HCT116 (cell line): ENCODE results near the gene SPPL2B. TPM values are rescaled to one million over a fixed set of nuclear protein-coding genes. Genes with fewer than 3 reads are reported as not detected.

Experiments used
- ATAC-seq: fragments of 200-7000 bp; cut with Tn5 transposase; 2 replicates; pipeline ENCODE4 v1.9.1; 2020; ENCODE audit warnings: mild to moderate bottlenecking, moderate library complexity
- BruUV-seq: library from RNA; stranded (reverse); fragments of 400-500 nt; replicated peaks from 2 replicates; lab custom pipeline; 2021; lab: Mats Ljungman, UMichigan
- CTCF ChIA-PET: fragments of 300-600 bp; sonication (Branson Sonifier 250); formaldehyde crosslinking; loops from one replicate; lab custom pipeline; 2021; ENCODE audit warnings: antibody characterized with exemption; lab: Charles Lee
- POLR2A ChIA-PET: fragments of 300-600, 350-600 bp; sonication (Branson Sonifier 250); formaldehyde crosslinking; loops from one replicate; lab custom pipeline; 2021; ENCODE audit warnings: antibody characterized with exemption; lab: Charles Lee
- RAD21 ChIA-PET, 2 experiments: fragments of 300-600 bp; sonication (Branson Sonifier 250); formaldehyde crosslinking; loops; one replicate each; lab custom pipeline; 2023; ENCODE audit warnings: low total read pairs in 2 of 2; ENCODE audit not compliant: uncharacterized antibody in 2 of 2, unreplicated experiment in 2 of 2, low non-redundant PET in 1 of 2; lab: Charles Lee
- DNase-seq: peaks from one replicate; pipeline ENCODE4 v3.0.0-alpha.2; 2010; ENCODE audit warnings: low read depth, low spot score
- H2AFZ ChIP-seq: fragments of 200-600 bp; shearing (Covaris generic), sonication (generic); 2 replicates; pipeline ENCODE4 v1.6.1; 2017; ENCODE audit warnings: low read depth, mixed run types, mixed read lengths, antibody characterized with exemption, low read length; ENCODE audit not compliant: poor library complexity, severe bottlenecking
- H3K27ac ChIP-seq: 2 replicates; pipeline ENCODE4 v1.5.1; 2012; ENCODE audit warnings: low read depth, low read length
- H3K27me3 ChIP-seq: fragments of 200-600 bp; sonication (generic); 2 replicates; pipeline ENCODE4 v1.6.1; 2016; ENCODE audit warnings: mixed run types, low read length, mixed read lengths; ENCODE audit not compliant: insufficient read depth
- H3K36me3 ChIP-seq, 2 experiments: fragments of 200-500 bp in 1 of 2; fragments of 200-600 bp in 1 of 2; sonication (Bioruptor generic) in 1 of 2; sonication (generic) in 1 of 2; 2 replicates each; pipeline versions ENCODE4 v1.5.1 to v1.6.1; 2014 to 2016; ENCODE audit warnings: low read length in 2 of 2, inconsistent platforms in 1 of 2, mixed read lengths in 1 of 2, mixed run types in 1 of 2; ENCODE audit not compliant: insufficient read depth in 2 of 2, control insufficient read depth in 1 of 2
- H3K4me1 ChIP-seq, 2 experiments: fragments of 200-600 bp in 1 of 2; sonication (generic) in 1 of 2; 2 replicates each; pipeline versions ENCODE4 v1.5.1 to v1.6.1; 2012 to 2017; ENCODE audit warnings: low read length in 2 of 2, inconsistent platforms in 1 of 2, mild to moderate bottlenecking in 1 of 2, mixed read lengths in 1 of 2, mixed run types in 1 of 2, moderate library complexity in 1 of 2; ENCODE audit not compliant: insufficient read depth in 2 of 2, control insufficient read depth in 1 of 2
- H3K4me2 ChIP-seq: fragments of 200-600 bp; sonication (generic); 2 replicates; pipeline ENCODE4 v1.6.1; 2017; ENCODE audit warnings: mixed run types, low read length, mixed read lengths
- H3K4me3 ChIP-seq, 2 experiments: fragments of 200-600 bp in 1 of 2; sonication (generic) in 1 of 2; replicated peaks in 1 of 2; 2 replicates each; pipeline ENCODE4 v1.5.1; 2011 to 2016; ENCODE audit warnings: low read length in 2 of 2, control low read depth in 1 of 2, low read depth in 1 of 2, mild to moderate bottlenecking in 1 of 2, mixed read lengths in 1 of 2, mixed run types in 1 of 2
- H3K79me2 ChIP-seq: fragments of 200-600 bp; sonication (generic); 2 replicates; pipeline ENCODE4 v1.6.1; 2017; ENCODE audit warnings: mild to moderate bottlenecking, mixed run types, low read length, moderate library complexity, mixed read lengths; ENCODE audit not compliant: insufficient read depth
- H3K9ac ChIP-seq: fragments of 200-600 bp; sonication (generic); 2 replicates; pipeline ENCODE4 v1.6.1; 2016; ENCODE audit warnings: low read length, mixed read lengths
- H3K9me2 ChIP-seq: fragments of 200-600 bp; sonication (generic), shearing (Covaris generic); 2 replicates; pipeline ENCODE4 v1.6.1; 2017; ENCODE audit warnings: mixed run types, mild to moderate bottlenecking, moderate library complexity; ENCODE audit not compliant: insufficient read depth
- H3K9me3 ChIP-seq, 2 experiments: fragments of 200-500 bp in 1 of 2; fragments of 200-600 bp in 1 of 2; sonication (Bioruptor generic) in 1 of 2; sonication (generic) in 1 of 2; 2 replicates each; pipeline ENCODE4 v1.6.1; 2014 to 2017; ENCODE audit warnings: low read length in 2 of 2, mixed read lengths in 2 of 2, inconsistent platforms in 1 of 2, low read depth in 1 of 2, mild to moderate bottlenecking in 1 of 2, mixed run types in 1 of 2, moderate library complexity in 1 of 2; ENCODE audit not compliant: control insufficient read depth in 1 of 2, insufficient read depth in 1 of 2
- H4K20me1 ChIP-seq: fragments of 200-600 bp; sonication (generic), shearing (Covaris generic); 2 replicates; pipeline ENCODE4 v1.6.1; 2017; ENCODE audit warnings: mixed run types, mild to moderate bottlenecking, moderate library complexity; ENCODE audit not compliant: insufficient read depth
- ATF3 ChIP-seq: IDR thresholded peaks from 2 replicates; pipeline ENCODE4 v1.6.1; 2012
- CEBPB ChIP-seq: IDR thresholded peaks from 2 replicates; pipeline ENCODE4 v1.6.1; 2012; ENCODE audit warnings: low read depth
- CTCF ChIP-seq, 3 experiments: fragments of 200-600 bp in 1 of 3; sonication (generic) in 1 of 3; IDR thresholded peaks in 2 of 3; conservative IDR thresholded peaks in 1 of 3; 2 replicates each; pipeline ENCODE4 v1.5.1; 2012 to 2017; ENCODE audit warnings: low read depth in 2 of 3, low read length in 2 of 3, antibody characterized with exemption in 1 of 3, borderline replicate concordance in 1 of 3, control low read depth in 1 of 3, mild to moderate bottlenecking in 1 of 3, mixed read lengths in 1 of 3, mixed run types in 1 of 3, moderate library complexity in 1 of 3; ENCODE audit not compliant: insufficient read depth in 1 of 3
- EGR1 ChIP-seq: IDR thresholded peaks from 2 replicates; pipeline ENCODE4 v1.6.1; 2012; ENCODE audit warnings: low read depth
- EZH2phosphoT487 ChIP-seq: fragments of 200-600 bp; IDR thresholded peaks from 2 replicates; pipeline ENCODE4 v1.6.1; 2018; ENCODE audit warnings: antibody characterized with exemption, borderline replicate concordance
- JUND ChIP-seq: IDR thresholded peaks from 2 replicates; pipeline ENCODE4 v1.6.1; 2012
- MAX ChIP-seq: IDR thresholded peaks from 2 replicates; pipeline ENCODE4 v1.6.1; 2012
- RAD21 ChIP-seq: IDR thresholded peaks from 2 replicates; pipeline ENCODE4 v1.6.1; 2012; ENCODE audit warnings: low read depth, mild to moderate bottlenecking
- SIN3A ChIP-seq: IDR thresholded peaks from 2 replicates; pipeline ENCODE4 v1.6.1; 2012; ENCODE audit warnings: low read depth
- SP1 ChIP-seq: IDR thresholded peaks from 2 replicates; pipeline ENCODE4 v1.6.1; 2012; ENCODE audit warnings: low read depth
- TCF7L2 ChIP-seq: IDR thresholded peaks from 2 replicates; pipeline ENCODE4 v1.7.0; 2011; ENCODE audit warnings: borderline replicate concordance, inconsistent platforms; ENCODE audit not compliant: insufficient read depth, insufficient read length; ENCODE audit errors: extremely low read depth
- YY1 ChIP-seq: IDR thresholded peaks from 2 replicates; pipeline ENCODE4 v1.6.1; 2011; ENCODE audit warnings: low read length, low read depth, moderate library complexity, mild to moderate bottlenecking; ENCODE audit not compliant: insufficient replicate concordance; ENCODE audit errors: extremely low read depth
- ZBTB33 ChIP-seq: IDR thresholded peaks from 2 replicates; pipeline ENCODE4 v1.6.1; 2011; ENCODE audit warnings: mild to moderate bottlenecking, low read length, moderate library complexity; ENCODE audit not compliant: insufficient replicate concordance; ENCODE audit errors: extremely low read depth
- ZFX ChIP-seq: fragments of 450-650 bp; IDR thresholded peaks from 2 replicates; pipeline ENCODE4 v1.6.1; 2017
- intact Hi-C: fragments of 100-400 bp; cut with micrococcal nuclease; formaldehyde crosslinking; loops from 2 replicates; pipeline ENCODE4 v1.10.0; 2022
- total RNA-seq: library from RNA; stranded (reverse); gene quantifications from one replicate; pipeline ENCODE4 v1.2.1, GENCODE V29; 2021; ENCODE audit not compliant: unreplicated experiment

Gene SPPL2B
- total RNA-seq, 1 experiment from 2014 or later: 83.1 TPM

- POLR2A ChIA-PET: no interaction called here
- no peaks in the 10 kb centered on the region for H4K20me1 ChIP-seq
- no peak overlapping the region for H3K27ac ChIP-seq
- H3K79me2 ChIP-seq: peaks cover 42% of the 10 kb centered on the region
- no peaks in the 10 kb centered on the region for H3K9me3 ChIP-seq
- CTCF ChIA-PET: no interaction called here
- H3K9me2 ChIP-seq: no peaks in the 10 kb centered on the region
- H3K4me2 ChIP-seq: no peak overlapping the region
- H3K4me1 ChIP-seq: peaks cover 9 to 12% of the 10 kb centered on the region in 2 experiments; a peak in 3 of 4 replicates
- no peaks in the 10 kb centered on the region for H3K27me3 ChIP-seq
- TF ChIP-seq CEBPB: no peak
- no peak overlapping the region for H2AFZ ChIP-seq
- H3K36me3 ChIP-seq: peaks cover 5 to 6% of the 10 kb centered on the region in 2 experiments; a peak in 2 of 4 replicates
- H3K4me3 ChIP-seq: no peak overlapping the region
- intact Hi-C loops: no loop called here
- ATAC-seq (no peak), DNase-seq (no peak)
- BruUV-seq: no TSS peak
- RAD21 ChIA-PET: no interaction called here
- H3K9ac ChIP-seq: no peak overlapping the region
Observed at GRCh38 chr19:2324220-2324948, 4.1 kb upstream of the SPPL2B start.

- Histone ChIP-seq H3K4me3 (no peak overlapping the region), H3K9ac (no peak overlapping the region), H3K9me2 (no peaks in the 10 kb centered on the region), H4K20me1 (no peaks in the 10 kb centered on the region), H3K27ac (no peak overlapping the region), H3K27me3 (no peaks in the 10 kb centered on the region), H3K4me1 (peaks cover 16 to 19% of the 10 kb centered on the region in 2 experiments), H3K9me3 (no peaks in the 10 kb centered on the region), H3K36me3 (peaks cover 5 to 6% of the 10 kb centered on the region in 2 experiments; a peak in 2 of 4 replicates), H2AFZ (no peak overlapping the region), H3K79me2 (peaks cover 53% of the 10 kb centered on the region), H3K4me2 (no peak overlapping the region)
- BruUV-seq: no TSS peak
- POLR2A ChIA-PET: no interaction called here
- DNase-seq (no peak), ATAC-seq (no peak)
- CTCF ChIA-PET: no interaction called here
- intact Hi-C loops: loop anchor here (5.0 kb wide), 1 partner anchor 67 kb away; no protein-coding TSS in a partner anchor
- RAD21 ChIA-PET: no interaction called here
- TF ChIP-seq TCF7L2: no peak
- no peak for TF ChIP-seq CEBPB
- TF ChIP-seq SIN3A: no peak
- TF ChIP-seq SP1: no peak
- no peak for TF ChIP-seq ZFX
- no peak for TF ChIP-seq MAX
- no peak for TF ChIP-seq JUND
- TF ChIP-seq ATF3: no peak
- TF ChIP-seq RAD21: no peak
- no peak for TF ChIP-seq CTCF (IDR thresholded peaks at IDR 0.05 in 2 of 3, conservative IDR thresholded peaks at IDR 0.05 in 1 of 3; ENCODE audit: borderline replicate concordance in 1 of 3, insufficient read depth in 1 of 3, low read depth in 2 of 3, low read length in 2 of 3)
- TF ChIP-seq EGR1: no peak
- no peak for TF ChIP-seq EZH2phosphoT487
- TF ChIP-seq ZBTB33: no peak
- no peak for TF ChIP-seq YY1
Observed at GRCh38 chr19:2325281-2326046, 3.0 kb upstream of the SPPL2B start.
